ENCODE data around the gene HCFC1.
A peak's percentile ranks its signal among the peaks of the same experiment; 100 is the strongest.

Gene HCFC1

DNA sequence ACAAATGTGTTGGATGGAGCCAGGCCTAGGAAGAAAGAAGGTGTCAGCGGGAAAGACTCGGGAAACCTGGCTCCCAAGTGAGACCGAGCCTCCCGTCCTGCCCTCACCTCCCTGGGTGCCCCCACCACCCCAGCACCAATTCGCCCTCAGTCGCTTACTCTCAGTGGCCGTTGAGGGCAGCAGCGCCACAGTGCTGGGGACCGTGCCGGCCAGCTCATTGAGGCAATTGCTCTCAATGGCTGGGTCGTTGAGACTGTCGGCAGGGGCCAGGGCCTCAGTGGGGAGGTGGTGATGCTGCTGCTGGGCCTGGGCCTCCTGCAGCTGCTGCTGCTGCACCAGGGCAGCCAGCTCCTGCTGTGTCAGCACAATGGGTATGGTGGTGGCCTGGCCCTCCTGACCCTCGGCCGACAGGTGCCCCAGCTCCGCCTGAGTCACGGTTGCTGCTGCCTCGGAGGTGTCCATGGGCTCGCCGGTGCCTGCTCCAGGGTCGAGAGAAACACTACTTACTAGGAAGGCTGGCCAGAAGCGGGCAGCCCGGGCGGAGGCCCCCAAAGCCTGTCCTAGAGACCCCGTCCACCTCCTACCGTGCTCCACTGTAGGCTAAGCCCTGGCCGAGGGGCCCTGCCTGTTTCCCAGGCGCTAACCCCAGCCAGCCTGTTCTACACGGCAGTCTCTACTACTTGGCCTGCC, 19.8 kb downstream of the HCFC1 start:
- Histone ChIP-seq H3K36me3 (ENCODE audit: control insufficient read depth in 1 of 2, insufficient read depth in 2 of 2, low read depth in 1 of 2, low read length in 2 of 2) (peaks cover 88 to 93% of the 10 kb centered on the region in 2 experiments), H4K91ac (ENCODE audit: low read length) (no peak overlapping the region), H2BK120ac (ENCODE audit: low read depth, low read length) (no peak overlapping the region), H3K27ac (ENCODE audit: low read length, poor library complexity, severe bottlenecking) (no peak overlapping the region), H2AK5ac (ENCODE audit: low read length, severe bottlenecking) (no peak overlapping the region), H3K4me1 (ENCODE audit: control insufficient read depth, insufficient read depth, low read depth, low read length) (peaks cover 17% of the 10 kb centered on the region), H3K27me3 (ENCODE audit: control insufficient read depth in 1 of 2, insufficient read depth in 1 of 2, low read length in 2 of 2) (no peaks in the 10 kb centered on the region), H4K8ac (ENCODE audit: low read length) (no peak overlapping the region), H3K4ac (ENCODE audit: low read depth in 1 of 2, low read length in 2 of 2) (no peak overlapping the region), H3K23ac (ENCODE audit: low read length in 2 of 2) (no peak overlapping the region), H3K9me3 (ENCODE audit: control insufficient read depth, low read length) (no peaks in the 10 kb centered on the region), H3K4me3 (ENCODE audit: insufficient read depth in 1 of 2, low read depth in 1 of 2, low read length in 2 of 2) (no peak overlapping the region), H2AFZ (ENCODE audit: low read depth, low read length) (no peak overlapping the region), H3K14ac (ENCODE audit: low read length in 2 of 2) (no peak overlapping the region), H2BK5ac (ENCODE audit: low read depth, low read length, poor library complexity, severe bottlenecking) (no peak overlapping the region), H2BK12ac (ENCODE audit: low read length in 2 of 2) (no peak overlapping the region), H2BK15ac (ENCODE audit: low read depth, poor library complexity, severe bottlenecking) (no peak overlapping the region), H3K79me1 (replicated peaks; ENCODE audit: low read length, poor library complexity, severe bottlenecking) (peaks cover 22% of the 10 kb centered on the region), H3K4me2 (ENCODE audit: low read length, poor library complexity, severe bottlenecking) (no peak overlapping the region), H3K9ac (ENCODE audit: low read length) (no peak overlapping the region), H3K18ac (ENCODE audit: low read depth in 1 of 2, low read length in 2 of 2) (no peak overlapping the region)
- 96% methylated on average over 22 of the region's 28 CpGs for WGBS
- no peak for DNase-seq

DNA sequence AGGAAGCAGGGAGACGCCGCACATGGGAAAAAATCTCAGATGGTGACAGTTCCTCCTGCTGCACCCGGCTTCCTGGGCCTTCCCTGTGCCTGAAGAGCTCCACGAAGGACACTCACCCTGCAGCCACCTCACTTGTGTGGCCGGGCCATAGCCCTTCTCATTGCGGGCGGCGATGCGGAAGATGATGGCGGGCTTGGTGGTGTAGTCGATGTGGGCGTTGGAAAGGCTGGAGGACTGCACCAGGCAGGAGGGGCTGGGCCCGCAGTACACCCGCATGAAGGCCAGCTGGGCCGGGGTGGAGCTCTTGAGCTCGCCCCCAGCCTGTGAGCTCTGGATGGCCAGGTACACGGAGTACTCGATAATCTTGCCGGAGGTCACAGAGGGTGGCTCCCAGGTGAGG, 21.5 kb downstream of the HCFC1 start:
- Histone ChIP-seq H2BK120ac (ENCODE audit: low read depth, low read length) (no peak overlapping the region), H2BK15ac (ENCODE audit: low read depth, poor library complexity, severe bottlenecking) (no peak overlapping the region), H2AFZ (ENCODE audit: low read depth, low read length) (no peak overlapping the region), H3K4ac (ENCODE audit: low read depth in 1 of 2, low read length in 2 of 2) (no peak overlapping the region), H2BK12ac (ENCODE audit: low read length in 2 of 2) (no peak overlapping the region), H3K9ac (ENCODE audit: low read length) (no peak overlapping the region), H3K4me2 (ENCODE audit: low read length, poor library complexity, severe bottlenecking) (no peak overlapping the region), H3K14ac (ENCODE audit: low read length in 2 of 2) (no peak overlapping the region), H4K91ac (ENCODE audit: low read length) (no peak overlapping the region), H3K4me3 (ENCODE audit: insufficient read depth in 1 of 2, low read depth in 1 of 2, low read length in 2 of 2) (no peak overlapping the region), H2BK5ac (ENCODE audit: low read depth, low read length, poor library complexity, severe bottlenecking) (no peak overlapping the region), H3K27me3 (ENCODE audit: control insufficient read depth in 1 of 2, insufficient read depth in 1 of 2, low read length in 2 of 2) (no peaks in the 10 kb centered on the region), H3K79me1 (replicated peaks; ENCODE audit: low read length, poor library complexity, severe bottlenecking) (peaks cover 22% of the 10 kb centered on the region), H3K23ac (ENCODE audit: low read length in 2 of 2) (no peak overlapping the region), H3K36me3 (ENCODE audit: control insufficient read depth in 1 of 2, insufficient read depth in 2 of 2, low read depth in 1 of 2, low read length in 2 of 2) (peaks cover 71 to 84% of the 10 kb centered on the region in 2 experiments), H3K27ac (ENCODE audit: low read length, poor library complexity, severe bottlenecking) (no peak overlapping the region), H4K8ac (ENCODE audit: low read length) (no peak overlapping the region), H2AK5ac (ENCODE audit: low read length, severe bottlenecking) (no peak overlapping the region), H3K9me3 (ENCODE audit: control insufficient read depth, low read length) (no peaks in the 10 kb centered on the region), H3K4me1 (ENCODE audit: control insufficient read depth, insufficient read depth, low read depth, low read length) (peaks cover 17% of the 10 kb centered on the region), H3K18ac (ENCODE audit: low read depth in 1 of 2, low read length in 2 of 2) (no peak overlapping the region)
- no peak for DNase-seq
- 89% methylated on average over 19 of the region's 19 CpGs for WGBS

GRCh38 chrX:153948847-153949805, 22.5 kb downstream of the HCFC1 start:
- Histone ChIP-seq H3K4ac (ENCODE audit: low read depth in 1 of 2, low read length in 2 of 2) (peak overlapping the region in 1 of 2 experiments; percentile 24), H3K14ac (ENCODE audit: low read length in 2 of 2) (no peak overlapping the region), H3K27me3 (ENCODE audit: control insufficient read depth in 1 of 2, insufficient read depth in 1 of 2, low read length in 2 of 2) (no peaks in the 10 kb centered on the region), H2AFZ (ENCODE audit: low read depth, low read length) (no peak overlapping the region), H3K4me2 (ENCODE audit: low read length, poor library complexity, severe bottlenecking) (no peak overlapping the region), H3K36me3 (ENCODE audit: control insufficient read depth in 1 of 2, insufficient read depth in 2 of 2, low read depth in 1 of 2, low read length in 2 of 2) (peaks cover 62 to 74% of the 10 kb centered on the region in 2 experiments), H2AK5ac (ENCODE audit: low read length, severe bottlenecking) (no peak overlapping the region), H3K4me1 (ENCODE audit: control insufficient read depth, insufficient read depth, low read depth, low read length) (peaks cover 23% of the 10 kb centered on the region), H2BK12ac (ENCODE audit: low read length in 2 of 2) (no peak overlapping the region), H2BK15ac (ENCODE audit: low read depth, poor library complexity, severe bottlenecking) (no peak overlapping the region), H4K91ac (ENCODE audit: low read length) (peak overlapping the region; percentile 27), H3K27ac (ENCODE audit: low read length, poor library complexity, severe bottlenecking) (peak overlapping the region; percentile 53), H2BK5ac (ENCODE audit: low read depth, low read length, poor library complexity, severe bottlenecking) (no peak overlapping the region), H3K79me1 (replicated peaks; ENCODE audit: low read length, poor library complexity, severe bottlenecking) (peaks cover 22% of the 10 kb centered on the region), H3K23ac (ENCODE audit: low read length in 2 of 2) (no peak overlapping the region), H2BK120ac (ENCODE audit: low read depth, low read length) (peak overlapping the region; percentile 49), H3K9me3 (ENCODE audit: control insufficient read depth, low read length) (no peaks in the 10 kb centered on the region), H3K18ac (ENCODE audit: low read depth in 1 of 2, low read length in 2 of 2) (no peak overlapping the region), H3K4me3 (ENCODE audit: insufficient read depth in 1 of 2, low read depth in 1 of 2, low read length in 2 of 2) (no peak overlapping the region), H3K9ac (ENCODE audit: low read length) (no peak overlapping the region), H4K8ac (ENCODE audit: low read length) (peak overlapping the region; percentile 27)
- WGBS, result 58% methylated on average over 14 of the region's 30 CpGs
- no peak for DNase-seq

GRCh38 chrX:153948002-153948466, 23.6 kb downstream of the HCFC1 start:
- no peak for DNase-seq
- 9% methylated on average over 5 of the region's 10 CpGs for WGBS
- no peak overlapping the region for H2AK5ac ChIP-seq (ENCODE audit: low read length, severe bottlenecking)
- no peak overlapping the region for H2AFZ ChIP-seq (ENCODE audit: low read depth, low read length)
- no peak overlapping the region for H3K14ac ChIP-seq (ENCODE audit: low read length in 2 of 2)
- H3K9me3 ChIP-seq (ENCODE audit: control insufficient read depth, low read length), result no peaks in the 10 kb centered on the region
- peaks cover 21% of the 10 kb centered on the region for H3K79me1 ChIP-seq (replicated peaks; ENCODE audit: low read length, poor library complexity, severe bottlenecking)
- H3K4me3 ChIP-seq (ENCODE audit: insufficient read depth in 1 of 2, low read depth in 1 of 2, low read length in 2 of 2), result no peak overlapping the region
- peaks cover 26% of the 10 kb centered on the region for H3K4me1 ChIP-seq (ENCODE audit: control insufficient read depth, insufficient read depth, low read depth, low read length)
- H2BK15ac ChIP-seq (ENCODE audit: low read depth, poor library complexity, severe bottlenecking), result no peak overlapping the region
- no peak overlapping the region for H2BK120ac ChIP-seq (ENCODE audit: low read depth, low read length)
- H3K9ac ChIP-seq (ENCODE audit: low read length), result no peak overlapping the region
- H2BK5ac ChIP-seq (ENCODE audit: low read depth, low read length, poor library complexity, severe bottlenecking), result no peak overlapping the region
- peaks cover 52 to 64% of the 10 kb centered on the region in 2 experiments for H3K36me3 ChIP-seq (ENCODE audit: control insufficient read depth in 1 of 2, insufficient read depth in 2 of 2, low read depth in 1 of 2, low read length in 2 of 2)
- H2BK12ac ChIP-seq (ENCODE audit: low read length in 2 of 2), result peak overlapping the region in 1 of 2 experiments; percentile 39
- H3K23ac ChIP-seq (ENCODE audit: low read length in 2 of 2), result no peak overlapping the region
- peak overlapping the region; percentile 85 for H4K8ac ChIP-seq (ENCODE audit: low read length)
- H3K4me2 ChIP-seq (ENCODE audit: low read length, poor library complexity, severe bottlenecking), result no peak overlapping the region
- peak overlapping the region; percentile 19 to 40 for H3K18ac ChIP-seq (ENCODE audit: low read depth in 1 of 2, low read length in 2 of 2)
- peak overlapping the region; percentile 75 for H4K91ac ChIP-seq (ENCODE audit: low read length)
- peaks cover 0 to 3% of the 10 kb centered on the region in 2 experiments for H3K27me3 ChIP-seq (ENCODE audit: control insufficient read depth in 1 of 2, insufficient read depth in 1 of 2, low read length in 2 of 2)
- peak overlapping the region; percentile 32 for H3K27ac ChIP-seq (ENCODE audit: low read length, poor library complexity, severe bottlenecking)
- H3K4ac ChIP-seq (ENCODE audit: low read depth in 1 of 2, low read length in 2 of 2), result peak overlapping the region in 1 of 2 experiments; percentile 51

Data from mesenchymal stem cell (in vitro differentiated cells and primary cell).